B cell (primary cell): Measurements from ENCODE around the gene HCFC1. TPM values are rescaled to one million over a fixed set of nuclear protein-coding genes. Genes with fewer than 3 reads are reported as not detected.

ENCODE experiments used
- ATAC-seq: fragments of 200-7000 bp; cut with Tn5 transposase; one replicate; pipeline ENCODE4 v1.10.0; 2021; ENCODE audit warnings: low read depth, mild to moderate bottlenecking, moderate number of reproducible peaks, moderate library complexity
- CTCF ChIA-PET: fragments of 350-600 bp; sonication (Branson Sonifier 250); formaldehyde crosslinking; loops from one replicate; lab custom pipeline; 2021; ENCODE audit warnings: antibody characterized with exemption, inconsistent platforms; lab: Charles Lee
- POLR2A ChIA-PET: fragments of 350-600 bp; sonication (Branson Sonifier 250); formaldehyde crosslinking; loops from one replicate; lab custom pipeline; 2021; ENCODE audit warnings: antibody characterized with exemption; lab: Charles Lee
- DNase-seq: peaks from one replicate; pipeline ENCODE4 v3.0.0; 2013
- H2AFZ ChIP-seq: 2 replicates; pipeline ENCODE4 v1.6.1; 2012; ENCODE audit warnings: mild to moderate bottlenecking, low read depth, low read length; ENCODE audit not compliant: insufficient read depth, poor library complexity, severe bottlenecking
- H3K27ac ChIP-seq, 2 donors: 1 replicate in 1 of 2; 2 replicates in 1 of 2; pipeline ENCODE4 v1.5.1; 2012 to 2013; ENCODE audit warnings: low read length in 2 of 2, mild to moderate bottlenecking in 2 of 2, moderate library complexity in 1 of 2
- H3K27me3 ChIP-seq, 4 experiments: fragments of 200-600 bp in 1 of 4; sonication (generic) in 1 of 4; replicated peaks in 1 of 4; 1 replicate in 2 of 4; 2 replicates in 2 of 4; pipeline versions ENCODE4 v1.6.1 to v1.7.0; 2013 to 2016; ENCODE audit warnings: low read length in 3 of 4, mild to moderate bottlenecking in 2 of 4, mixed read lengths in 1 of 4, moderate library complexity in 1 of 4; ENCODE audit not compliant: insufficient read depth in 4 of 4, control insufficient read depth in 3 of 4; ENCODE audit errors: control extremely low read depth in 1 of 4
- H3K36me3 ChIP-seq, 2 experiments: replicated peaks in 1 of 2; 1 replicate in 1 of 2; 2 replicates in 1 of 2; pipeline versions ENCODE4 v1.6.1 to v1.7.1; 2013; ENCODE audit warnings: low read length in 1 of 2; ENCODE audit not compliant: insufficient read depth in 2 of 2, control insufficient read depth in 1 of 2; ENCODE audit errors: control extremely low read depth in 1 of 2, extremely low read depth in 1 of 2
- H3K4me1 ChIP-seq, 2 donors: fragments of 200-600 bp in 1 of 2; sonication (generic) in 1 of 2; 1 replicate in 1 of 2; 2 replicates in 1 of 2; pipeline versions ENCODE4 v1.5.1 to v1.6.1; 2013 to 2017; ENCODE audit warnings: low read length in 2 of 2; ENCODE audit not compliant: control insufficient read depth in 2 of 2, insufficient read depth in 2 of 2
- H3K4me2 ChIP-seq: replicated peaks from 2 replicates; pipeline ENCODE3; 2012; ENCODE audit warnings: mild to moderate bottlenecking, low read depth, low read length; ENCODE audit not compliant: poor library complexity, severe bottlenecking
- H3K4me3 ChIP-seq, 5 experiments: fragments of 200-600 bp in 1 of 5; sonication (generic) in 1 of 5; 1 replicate in 3 of 5; 2 replicates in 2 of 5; pipeline versions ENCODE4 v1.5.1 to v1.7.0; 2011 to 2016; ENCODE audit warnings: low read length in 4 of 5, mild to moderate bottlenecking in 4 of 5, low read depth in 2 of 5, control low read depth in 1 of 5, moderate library complexity in 1 of 5; ENCODE audit not compliant: insufficient read depth in 1 of 5; ENCODE audit errors: control extremely low read depth in 1 of 5, extremely low read depth in 1 of 5
- H3K79me2 ChIP-seq: fragments of 200-600 bp; sonication (generic); one replicate; pipeline ENCODE4 v1.6.0; 2016; ENCODE audit warnings: low read length; ENCODE audit not compliant: control insufficient read depth, insufficient read depth
- H3K9ac ChIP-seq: fragments of 200-600 bp; sonication (generic); 2 replicates; pipeline ENCODE4 v1.6.1; 2017; ENCODE audit warnings: mild to moderate bottlenecking, low read length, moderate library complexity
- H3K9me3 ChIP-seq, 3 donors: one replicate each; pipeline versions ENCODE4 v1.6.1 to v1.7.1; 2013; ENCODE audit warnings: low read length in 2 of 3; ENCODE audit not compliant: control insufficient read depth in 2 of 3, insufficient read depth in 1 of 3; ENCODE audit errors: control extremely low read depth in 1 of 3
- H4K20me1 ChIP-seq: 2 replicates; pipeline ENCODE4 v1.6.0; 2012; ENCODE audit warnings: mild to moderate bottlenecking, low read length; ENCODE audit not compliant: insufficient read depth, control insufficient read depth, poor library complexity, severe bottlenecking
- H3K27ac Mint-ChIP-seq: one replicate; pipeline ENCODE4 v1.8.0; 2021; ENCODE audit warnings: mixed read lengths
- H3K27me3 Mint-ChIP-seq: one replicate; pipeline ENCODE4 v1.8.0; 2021; ENCODE audit warnings: mixed read lengths
- H3K4me1 Mint-ChIP-seq: one replicate; pipeline ENCODE4 v1.8.0; 2021; ENCODE audit warnings: mixed read lengths
- H3K4me3 Mint-ChIP-seq: one replicate; pipeline ENCODE4 v1.8.0; 2021; ENCODE audit warnings: mixed read lengths
- H3K9me3 Mint-ChIP-seq: one replicate; pipeline ENCODE4 v1.8.0; 2022; ENCODE audit warnings: mixed read lengths; ENCODE audit not compliant: insufficient read depth
- CTCF ChIP-seq: fragments of 200-600 bp; IDR thresholded peaks from one replicate; pipeline ENCODE4 v1.8.0; 2022; ENCODE audit warnings: antibody characterized with exemption, mild to moderate bottlenecking
- EZH2 ChIP-seq: IDR thresholded peaks from 2 replicates; pipeline ENCODE4 v1.6.1; 2012; ENCODE audit warnings: borderline replicate concordance, low read depth, mild to moderate bottlenecking, moderate library complexity, low read length; ENCODE audit not compliant: insufficient read depth, poor library complexity, severe bottlenecking
- intact Hi-C: fragments of 100-400 bp; cut with micrococcal nuclease; formaldehyde crosslinking; loops from one replicate; pipeline ENCODE4 v1.10.0; 2022
- polyA plus RNA-seq: library from polyadenylated mRNA; depleted of rRNA; stranded (reverse); fragments of >200 nt; gene quantifications from 2 replicates; pipeline ENCODE4 v1.2.3, GENCODE V29; 2012
- small RNA-seq: library from RNA; depleted of rRNA; stranded (forward); fragments of <200 nt; gene quantifications from one replicate; pipeline ENCODE3, GENCODE V24; 2012; ENCODE audit warnings: low replicate concordance, low read depth; ENCODE audit not compliant: insufficient read length
- total RNA-seq, 2 donors: library from RNA; stranded (reverse); fragments of 120-200 nt in 1 of 2; gene quantifications; 1 replicate in 1 of 2; 2 replicates in 1 of 2; pipeline versions ENCODE4 v1.2.3 to v1.2.4, GENCODE V29; 2013 to 2022

HCFC1 gene
- total and polyA plus RNA-seq, 2 donors (not counting 1 experiment from before 2014, with no cell fraction given), result 32.1 to 57.7 TPM

GRCh38 chrX:153897899-153898298 is 73.7 kb downstream of the HCFC1 start:
- CTCF ChIA-PET, result no interaction called here
- Histone ChIP-seq H3K79me2 (no peaks in the 10 kb centered on the region), H3K9me3 (no peaks in the 10 kb centered on the region), H3K27ac (no peak overlapping the region), H3K36me3 (no peaks in the 10 kb centered on the region), H3K4me1 (peaks cover 24 to 27% of the 10 kb centered on the region in 2 donors), H3K4me2 (no peak overlapping the region), H3K27me3 (no peaks in the 10 kb centered on the region), H2AFZ (no peak overlapping the region), H3K4me3 (no peak overlapping the region), H4K20me1 (no peaks in the 10 kb centered on the region), H3K9ac (no peak overlapping the region)
- ATAC-seq (no peak), DNase-seq (no peak)
- POLR2A ChIA-PET, result no interaction called here
- Mint-ChIP-seq H3K27me3 (no peaks in the 10 kb centered on the region), H3K9me3 (no peaks in the 10 kb centered on the region), H3K4me1 (peaks cover 29% of the 10 kb centered on the region), H3K27ac (no peak overlapping the region), H3K4me3 (no peak overlapping the region)
- intact Hi-C loops, result no loop called here
- TF ChIP-seq EZH2, result no peak
- no peak for TF ChIP-seq CTCF

Small RNA genes within 50 kb of the gene (small RNA-seq; reads per million reads assigned to genes)
- not detected for gene MIR3202-1

Other genes with a start within 250 kb of the HCFC1 start
- gene BCAP31, start 247.4 kb downstream of the HCFC1 start, total RNA-seq, result 112 and 117 TPM in 2 replicates
- gene BCAP31, start 247.4 kb downstream of the HCFC1 start, polyA plus RNA-seq, result 59.5 and 78.0 TPM in 2 replicates
- 9.7 and 10.9 TPM in 2 replicates for gene ABCD1, start 247.0 kb downstream of the HCFC1 start, total RNA-seq
- 12.2 and 14.5 TPM in 2 replicates for gene ABCD1, start 247.0 kb downstream of the HCFC1 start, polyA plus RNA-seq
- gene PLXNB3, start 207.6 kb downstream of the HCFC1 start, total RNA-seq, result not detected in 2 replicates
- gene PLXNB3, start 207.6 kb downstream of the HCFC1 start, polyA plus RNA-seq, result 0.25 and 0.35 TPM in 2 replicates
- gene SRPK3, start 190.8 kb downstream of the HCFC1 start, total RNA-seq, result not detected in 2 replicates
- not detected in 2 replicates for gene SRPK3, start 190.8 kb downstream of the HCFC1 start, polyA plus RNA-seq
- gene IDH3G, start 177.4 kb downstream of the HCFC1 start, total RNA-seq, result 58.5 and 62.8 TPM in 2 replicates
- 103 and 122 TPM in 2 replicates for gene IDH3G, start 177.4 kb downstream of the HCFC1 start, polyA plus RNA-seq
- gene SSR4, start 177.2 kb downstream of the HCFC1 start, total RNA-seq, result 119 and 134 TPM in 2 replicates
- gene SSR4, start 177.2 kb downstream of the HCFC1 start, polyA plus RNA-seq, result 169 and 297 TPM in 2 replicates
- not detected in 2 replicates for gene PDZD4, start 141.3 kb downstream of the HCFC1 start, total RNA-seq
- gene PDZD4, start 141.3 kb downstream of the HCFC1 start, polyA plus RNA-seq, result 0.36 and 1.1 TPM in 2 replicates
- gene L1CAM, start 85.6 kb downstream of the HCFC1 start, total RNA-seq, result 19.9 and 22.2 TPM in 2 replicates
- 8.9 and 9.4 TPM in 2 replicates for gene L1CAM, start 85.6 kb downstream of the HCFC1 start, polyA plus RNA-seq
- gene AVPR2, start 67.1 kb downstream of the HCFC1 start, total RNA-seq, result 0.53 TPM in 1 of 2 replicates, not detected in the other
- 0.12 TPM in 1 of 2 replicates, not detected in the other for gene AVPR2, start 67.1 kb downstream of the HCFC1 start, polyA plus RNA-seq
- 242 TPM in 2 replicates for gene ARHGAP4, start 45.6 kb downstream of the HCFC1 start, total RNA-seq
- gene ARHGAP4, start 45.6 kb downstream of the HCFC1 start, polyA plus RNA-seq, result 711 and 922 TPM in 2 replicates
- 78.3 and 87.3 TPM in 2 replicates for gene NAA10, start 36.8 kb downstream of the HCFC1 start, total RNA-seq
- gene NAA10, start 36.8 kb downstream of the HCFC1 start, polyA plus RNA-seq, result 90.5 and 102 TPM in 2 replicates
- gene RENBP, start 27.2 kb downstream of the HCFC1 start, total RNA-seq, result 39.2 and 39.7 TPM in 2 replicates
- 28.0 and 30.6 TPM in 2 replicates for gene RENBP, start 27.2 kb downstream of the HCFC1 start, polyA plus RNA-seq
- gene TMEM187, start 936 bp upstream of the HCFC1 start, total RNA-seq, result 3.8 and 5.5 TPM in 2 replicates
- 3.2 and 6.4 TPM in 2 replicates for gene TMEM187, start 936 bp upstream of the HCFC1 start, polyA plus RNA-seq
- 112 and 121 TPM in 2 replicates for gene IRAK1, start 48.1 kb upstream of the HCFC1 start, total RNA-seq
- gene IRAK1, start 48.1 kb upstream of the HCFC1 start, polyA plus RNA-seq, result 96.9 and 118 TPM in 2 replicates
- 113 and 122 TPM in 2 replicates for gene MECP2, start 125.9 kb upstream of the HCFC1 start, total RNA-seq
- gene MECP2, start 125.9 kb upstream of the HCFC1 start, polyA plus RNA-seq, result 20.0 and 26.5 TPM in 2 replicates
- not detected in 2 replicates for gene OPN1LW, start 172.4 kb upstream of the HCFC1 start, total RNA-seq
- gene OPN1LW, start 172.4 kb upstream of the HCFC1 start, polyA plus RNA-seq, result not detected in 2 replicates
- not detected in 2 replicates for gene OPN1MW, start 210.8 kb upstream of the HCFC1 start, total RNA-seq
- not detected in 2 replicates for gene OPN1MW, start 210.8 kb upstream of the HCFC1 start, polyA plus RNA-seq
- not detected in 2 replicates for gene OPN1MW2, start 247.9 kb upstream of the HCFC1 start, total RNA-seq
- not detected in 2 replicates for gene OPN1MW2, start 247.9 kb upstream of the HCFC1 start, polyA plus RNA-seq